D341Med (cell line): ENCODE data around the gene TMIGD2.
A peak's percentile ranks its signal among the peaks of the same experiment; 100 is the strongest.

Source experiments
- DNase-seq: peaks from one replicate; pipeline ENCODE4 v3.0.0; 2012; ENCODE audit warnings: low spot score

Gene TMIGD2

GRCh38 chr19:4326837-4327251 lies 24.7 kb upstream of the TMIGD2 start:
- no peak for DNase-seq

DNA sequence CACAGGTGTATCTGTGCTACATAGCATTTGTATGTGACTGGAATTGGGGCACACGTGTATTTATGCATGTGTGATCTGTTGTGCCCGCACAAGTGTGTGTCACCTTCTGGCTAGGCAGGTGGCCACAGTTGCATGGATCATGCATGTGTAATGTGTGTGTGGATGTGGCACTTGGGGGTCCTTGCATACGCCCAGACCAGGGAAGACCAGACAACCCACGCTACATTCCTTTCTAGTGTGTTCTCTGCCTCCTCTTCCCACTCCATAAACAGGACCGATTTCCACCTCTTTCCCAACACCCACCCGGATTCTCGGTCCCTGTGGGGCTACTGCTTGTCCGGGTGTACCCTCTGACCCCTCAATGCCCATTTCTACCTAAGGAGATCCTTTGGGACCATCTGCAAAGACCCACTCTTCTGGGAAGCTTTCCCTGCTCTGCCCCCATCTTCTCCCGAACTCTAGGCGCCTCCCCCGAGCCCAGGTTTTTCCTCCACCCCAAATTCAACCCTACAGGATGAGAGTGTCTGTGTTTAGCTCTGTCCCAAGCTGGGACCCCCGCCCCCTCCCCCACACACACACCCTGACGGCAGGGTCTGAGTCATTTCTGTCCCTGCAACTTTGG lies 24.1 kb upstream of the TMIGD2 start:
- DNase-seq: no peak

DNA sequence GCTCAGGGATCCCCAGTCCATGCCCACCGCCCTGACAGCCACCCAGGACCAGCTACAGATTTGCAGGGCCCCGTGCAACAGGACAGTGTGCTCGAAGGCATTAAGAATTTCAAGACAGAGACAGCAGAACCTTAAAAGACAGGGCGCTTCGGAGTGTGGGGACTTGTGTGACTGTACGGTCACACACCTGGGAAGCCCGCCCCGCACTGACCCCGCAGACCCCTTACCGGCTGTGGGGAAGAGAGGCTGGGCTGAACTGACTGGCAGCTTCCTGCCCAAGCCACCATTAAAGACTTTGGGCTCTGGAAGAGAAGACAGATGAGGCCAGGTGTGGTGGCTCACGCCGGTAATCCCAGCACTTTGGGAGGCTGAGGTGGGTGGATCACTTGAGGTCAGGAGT lies 22.0 kb upstream of the TMIGD2 start:
- DNase-seq: no peak

- no peak for DNase-seq
Measured at GRCh38 chr19:4323692-4324091, 21.5 kb upstream of the TMIGD2 start.

- DNase-seq: no peak
Measured at GRCh38 chr19:4322942-4323665, 20.9 kb upstream of the TMIGD2 start.

DNA sequence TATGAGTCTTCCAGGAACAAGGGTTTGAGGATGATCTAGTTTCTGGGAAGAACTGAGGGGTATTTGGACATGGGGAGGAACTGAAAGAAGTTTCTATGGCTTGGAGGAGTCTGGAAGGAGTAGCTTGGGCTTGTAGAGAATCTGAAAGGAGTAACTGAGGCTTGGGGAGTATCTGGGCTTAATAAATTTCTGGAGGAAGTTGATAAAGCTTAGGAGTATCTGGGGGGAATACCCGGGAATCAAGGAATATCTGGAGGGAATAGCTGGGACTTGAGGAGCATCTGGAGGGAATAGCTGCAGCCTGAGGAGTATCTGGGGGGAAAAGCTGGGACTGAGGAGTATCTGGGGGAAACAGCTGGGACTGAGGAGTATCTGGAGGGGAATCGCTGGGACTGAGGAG lies 18.2 kb upstream of the TMIGD2 start:
- DNase-seq: no peak

- no peak for DNase-seq
Measured at GRCh38 chr19:4319067-4319718, 17.0 kb upstream of the TMIGD2 start.

- no peak for DNase-seq
Measured at GRCh38 chr19:4318460-4318859, 16.3 kb upstream of the TMIGD2 start.

GRCh38 chr19:4316956-4317355 lies 14.8 kb upstream of the TMIGD2 start:
- DNase-seq: no peak

DNA sequence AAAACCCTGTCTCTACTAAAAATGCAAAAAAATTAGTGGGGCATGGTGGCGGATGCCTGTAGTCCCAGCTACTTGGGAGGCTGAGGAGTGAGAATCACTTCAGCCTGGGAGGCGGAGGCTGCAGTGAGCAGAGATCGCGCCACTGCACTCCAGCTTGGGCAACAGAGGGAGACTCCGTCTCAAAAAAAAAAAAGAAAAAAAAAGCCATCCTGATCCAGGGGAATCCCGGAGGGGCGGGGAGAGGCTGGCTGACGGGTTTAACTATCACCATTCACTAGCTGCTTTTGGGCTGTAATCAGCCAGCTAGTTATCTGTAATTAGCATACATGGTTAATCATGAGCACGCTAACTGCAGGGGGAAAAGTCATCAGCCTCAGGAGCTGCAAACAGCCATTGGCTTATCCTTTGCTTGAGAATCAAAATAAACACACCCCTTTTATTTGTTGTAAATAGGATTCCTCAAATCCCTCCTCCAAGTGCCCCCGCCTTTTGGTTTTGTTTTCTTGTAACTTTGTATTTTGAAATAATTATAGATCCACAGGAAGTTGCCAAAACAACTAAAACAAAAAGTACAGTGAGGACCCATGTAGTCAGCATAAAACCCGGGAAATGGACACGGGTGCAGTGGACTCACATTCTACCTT lies 11.8 kb upstream of the TMIGD2 start:
- no peak for DNase-seq

DNA sequence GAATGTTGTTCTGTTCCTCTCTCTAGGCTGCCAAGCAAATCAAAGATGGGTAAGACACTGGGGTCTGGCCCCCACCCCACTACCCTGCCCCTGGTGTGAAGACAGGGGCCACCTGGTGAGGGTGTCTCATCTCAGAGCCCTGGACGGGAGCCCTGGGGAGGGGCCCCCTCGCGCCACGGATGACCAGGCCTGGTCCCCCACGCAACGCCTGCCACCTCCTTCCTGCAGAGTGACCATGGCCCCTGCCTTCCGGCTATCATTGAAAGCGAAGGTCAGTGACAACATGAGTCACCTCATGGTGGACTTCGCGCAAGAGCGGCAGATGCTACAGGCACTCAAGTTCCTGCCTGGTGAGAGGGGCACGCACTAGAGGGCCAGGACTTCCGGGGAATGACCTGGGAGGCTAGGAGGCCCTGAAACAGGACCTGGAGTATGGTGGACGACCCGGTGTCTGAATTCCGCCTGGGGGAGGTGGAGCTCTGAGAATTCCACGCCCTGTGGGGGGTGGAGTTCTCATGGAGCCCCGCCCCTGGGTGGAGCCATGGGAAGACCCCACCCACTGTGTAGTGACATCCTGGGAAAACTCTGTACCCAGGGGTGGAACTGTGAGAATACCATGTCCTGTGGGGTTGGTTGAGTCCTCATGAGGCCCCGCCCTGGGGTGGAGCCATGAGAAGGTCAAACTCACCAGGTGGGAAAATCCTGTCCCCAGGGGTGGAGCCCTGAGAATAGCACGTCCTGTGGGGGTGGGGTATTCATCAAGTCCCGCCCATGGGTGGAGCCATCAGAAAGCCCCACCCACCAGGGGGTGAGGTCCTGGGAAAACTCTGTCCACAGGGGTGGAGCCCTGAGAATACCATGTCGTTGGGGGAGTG lies 8.3 kb upstream of the TMIGD2 start:
- peak; percentile 50 for DNase-seq

GRCh38 chr19:4305659-4306058 lies 3.5 kb upstream of the TMIGD2 start:
- DNase-seq: no peak

- no peak for DNase-seq
Measured at GRCh38 chr19:4305257-4305612, 3.0 kb upstream of the TMIGD2 start.

DNA sequence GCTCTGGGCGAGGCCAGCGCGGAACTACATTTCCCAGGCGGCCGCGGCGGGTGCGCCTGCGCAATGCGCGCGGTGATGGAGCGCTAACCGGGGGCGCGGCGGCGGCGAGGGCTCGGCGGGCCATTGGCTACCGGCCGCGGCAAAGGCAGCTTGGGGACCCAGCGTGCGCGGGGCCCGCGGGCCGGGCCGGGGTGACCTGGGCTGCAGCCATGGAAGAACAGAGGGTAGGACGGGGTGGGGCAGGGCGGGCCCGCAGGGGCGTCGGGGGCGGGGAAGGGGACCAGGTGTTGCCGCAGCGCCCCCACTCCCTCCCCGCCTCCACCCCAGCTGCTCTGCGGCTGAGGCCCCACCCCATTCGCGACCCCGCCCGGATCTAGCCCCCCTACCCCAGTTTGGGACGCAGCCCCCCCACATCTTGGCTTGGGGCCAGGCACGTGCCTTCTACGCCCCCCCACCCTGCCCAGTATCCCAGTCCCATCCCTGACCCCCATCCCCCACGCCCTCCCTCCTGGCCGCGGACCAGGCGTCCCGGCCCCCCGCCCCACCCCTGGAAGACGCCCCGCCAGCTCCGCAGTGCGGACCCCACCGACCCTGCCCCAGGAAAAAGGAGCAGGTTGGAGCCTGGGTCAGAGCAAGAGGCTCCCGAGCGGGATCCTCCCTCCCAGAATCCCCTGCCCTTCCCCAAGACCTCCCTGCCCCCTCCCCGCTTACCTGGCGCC lies 2.5 kb upstream of the TMIGD2 start, which contains the start of gene FSD1:
FSD1 (plus strand) TSS at position 61 of the 719 bp plus-strand sequence; CDS start at position 210, 149 bp downstream.
- peak; percentile 99 for DNase-seq

- DNase-seq: no peak
Measured at GRCh38 chr19:4303819-4304537, 1.8 kb upstream of the TMIGD2 start.

DNA sequence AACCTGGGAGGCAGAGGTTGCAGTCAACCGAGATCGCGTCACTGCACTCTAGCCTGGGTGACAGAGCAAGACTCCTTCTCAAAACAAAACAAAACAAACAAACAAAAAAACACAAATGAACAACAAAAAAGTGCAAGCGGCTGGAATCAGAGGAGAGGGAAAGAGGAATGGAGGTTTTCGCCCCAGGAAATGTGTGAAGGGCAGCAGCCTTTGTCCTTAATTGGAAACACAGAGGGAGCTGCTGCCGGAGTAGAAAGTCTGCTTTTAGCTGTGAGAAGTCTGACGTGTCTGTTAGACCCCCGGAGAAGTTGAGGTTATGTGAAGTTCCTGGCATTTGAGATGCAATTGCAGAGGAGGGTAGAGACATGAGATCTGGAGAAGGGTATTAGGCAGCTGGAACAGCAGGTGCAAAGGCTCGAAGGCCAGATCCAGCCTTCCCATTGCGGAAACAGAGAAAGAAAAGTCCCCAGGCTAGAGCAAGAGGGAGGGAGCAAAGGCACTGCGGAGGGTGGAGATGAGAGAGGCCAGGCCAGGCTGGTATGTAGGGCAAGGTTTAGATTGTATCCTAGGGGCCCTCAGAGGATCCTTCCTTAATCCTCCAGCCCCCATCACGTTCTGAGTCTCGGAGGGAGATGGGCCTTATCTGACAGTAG lies 473 bp downstream of the TMIGD2 start:
- DNase-seq: no peak

DNA sequence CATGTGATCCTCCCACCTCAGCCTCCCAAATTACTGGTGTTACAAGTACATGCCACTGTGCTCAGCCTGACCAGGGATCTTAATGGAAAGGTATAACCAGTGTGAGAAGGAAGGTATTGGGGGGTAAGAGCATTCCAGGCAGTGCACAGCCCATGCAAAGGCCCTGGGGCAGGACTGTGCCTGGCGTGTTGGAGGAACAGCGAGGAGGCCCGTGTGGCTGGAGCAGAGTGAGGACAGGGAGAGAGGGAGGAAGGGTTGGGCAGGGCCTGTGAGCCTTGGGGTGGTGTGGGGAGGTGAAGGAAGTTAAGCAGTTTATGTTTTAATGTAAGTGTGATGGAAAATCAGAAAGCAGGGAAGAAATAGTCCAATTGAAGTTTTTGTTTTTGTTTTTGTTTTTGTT lies 1.6 kb downstream of the TMIGD2 start:
- DNase-seq: no peak

GRCh38 chr19:4298810-4299550 lies 3.2 kb downstream of the TMIGD2 start:
- DNase-seq: no peak
